Lung (tissue), 12 donors: ENCODE measurements around the gene STAG1. TPM values are rescaled to one million over a fixed set of nuclear protein-coding genes. Genes with fewer than 3 reads are reported as not detected.

Source experiments
- ATAC-seq: fragments of 200-7000 bp; cut with Tn5 transposase; one replicate; pipeline ENCODE4 v1.9.1; 2020; ENCODE audit warnings: moderate number of reproducible peaks; ENCODE audit not compliant: insufficient read depth, low FRiP score
- DNase-seq, 3 donors: peaks; one replicate each; pipeline ENCODE4 v3.0.0-alpha.2; 2013 to 2017
- H3K27ac ChIP-seq, 2 donors: one replicate each; pipeline ENCODE4 v1.5.1; 2013; ENCODE audit warnings: mild to moderate bottlenecking in 2 of 2, moderate library complexity in 2 of 2, control low read depth in 1 of 2, inconsistent platforms in 1 of 2, low read depth in 1 of 2, low read length in 1 of 2
- H3K27me3 ChIP-seq, 3 donors: one replicate each; pipeline ENCODE4 v1.5.1; 2013; ENCODE audit warnings: low read length in 2 of 3; ENCODE audit not compliant: control insufficient read depth in 3 of 3, insufficient read depth in 3 of 3
- H3K36me3 ChIP-seq, 4 donors: one replicate each; pipeline ENCODE4 v1.5.1; 2013; ENCODE audit warnings: low read length in 4 of 4, mild to moderate bottlenecking in 1 of 4, moderate library complexity in 1 of 4; ENCODE audit not compliant: control insufficient read depth in 4 of 4, insufficient read depth in 4 of 4
- H3K4me1 ChIP-seq, 5 donors: one replicate each; pipeline ENCODE4 v1.5.1; 2013; ENCODE audit warnings: low read length in 5 of 5, mild to moderate bottlenecking in 2 of 5, moderate library complexity in 1 of 5; ENCODE audit not compliant: control insufficient read depth in 5 of 5, insufficient read depth in 5 of 5
- H3K4me3 ChIP-seq: one replicate; pipeline ENCODE4 v1.5.1; 2013; ENCODE audit warnings: mild to moderate bottlenecking, control low read depth, moderate library complexity
- H3K9ac ChIP-seq, 2 donors: one replicate each; pipeline ENCODE4 v1.5.1; 2013; ENCODE audit warnings: low read length in 2 of 2, control low read depth in 1 of 2; ENCODE audit not compliant: insufficient read depth in 1 of 2
- H3K9me3 ChIP-seq, 4 donors: one replicate each; pipeline ENCODE4 v1.5.1; 2013; ENCODE audit warnings: low read length in 3 of 4, mild to moderate bottlenecking in 1 of 4, moderate library complexity in 1 of 4; ENCODE audit not compliant: control insufficient read depth in 4 of 4, insufficient read depth in 3 of 4
- CTCF ChIP-seq: IDR thresholded peaks from 2 replicates; pipeline ENCODE4 v1.5.1; 2012; ENCODE audit warnings: mild to moderate bottlenecking; ENCODE audit errors: control extremely low read depth, extremely low read depth
- WGBS, 2 donors: extraction: QIAGEN DNeasy Blood & Tissue Kit; methylation state at CpG; one replicate each; pipeline ENCODE4 v1.1.7; 2013; 5-methylcytosine and 5-hydroxymethylcytosine counted together
- polyA plus RNA-seq, 2 donors: library from polyadenylated mRNA; stranded (reverse); fragments of 200-250 nt; gene quantifications; one replicate each; pipeline ENCODE4 v1.2.1, GENCODE V29; 2013
- total RNA-seq, 2 donors: library from RNA; depleted of rRNA in 1 of 2; stranded (reverse); fragments of >200 nt in 1 of 2; gene quantifications; one replicate each; pipeline ENCODE4 v1.2.1, GENCODE V29; 2014 to 2021
- donor health status: control.
- donor health status: control.
- donor health status: Bipolar disorder and iron deficiency.
- donor health status: healthy.
- donor health status: DM: yes; HTN: yes; CAD: no.

Gene STAG1
- total and polyA plus RNA-seq, 4 donors, result 8.1 to 90.0 (median 20.5) TPM

GRCh38 chr3:136604961-136605360, 147.2 kb downstream of the STAG1 start:
- no peaks in the 10 kb centered on the region for H3K27me3 ChIP-seq
- no peak for TF ChIP-seq CTCF

GRCh38 chr3:136602818-136603217, 149.4 kb downstream of the STAG1 start:
- H3K9ac ChIP-seq, result no peak overlapping the region
- H3K36me3 ChIP-seq, result peaks cover 0 to 12% (median 7%) of the 10 kb centered on the region in 4 donors
- ATAC-seq, result no peak
- no peaks in the 10 kb centered on the region for H3K9me3 ChIP-seq
- no peak for DNase-seq
- H3K4me3 ChIP-seq, result no peak overlapping the region
- WGBS, 2 donors, result 93 to 94% methylated on average over 2 of the region's 2 CpGs
- H3K27me3 ChIP-seq, result no peaks in the 10 kb centered on the region
- no peak overlapping the region for H3K27ac ChIP-seq
- TF ChIP-seq CTCF, result no peak
- H3K4me1 ChIP-seq, result no peaks in the 10 kb centered on the region

More at GRCh38 chr3:136604961-136605360, 147.2 kb downstream of the STAG1 start:
- WGBS, 2 donors, result 47 to 75% methylated on average over 1 of the region's 1 CpG
- Histone ChIP-seq H3K27ac (no peak overlapping the region), H3K9me3 (no peaks in the 10 kb centered on the region), H3K9ac (no peak overlapping the region), H3K36me3 (peaks cover 2 to 15% (median 10%) of the 10 kb centered on the region in 4 donors), H3K4me3 (no peak overlapping the region), H3K4me1 (peaks cover 0 to 2% (median 0%) of the 10 kb centered on the region in 5 donors)
- ATAC-seq (no peak), DNase-seq (no peak)

- no peak for TF ChIP-seq CTCF
- no peak for ATAC-seq
- Histone ChIP-seq H3K27ac (no peak overlapping the region), H3K9ac (no peak overlapping the region), H3K36me3 (peaks cover 0 to 3% (median 0%) of the 10 kb centered on the region in 4 donors), H3K9me3 (no peaks in the 10 kb centered on the region), H3K4me1 (peaks cover 0 to 5% (median 0%) of the 10 kb centered on the region in 5 donors), H3K27me3 (no peaks in the 10 kb centered on the region), H3K4me3 (no peak overlapping the region)
- 39 to 47% methylated on average over 5 of the region's 5 CpGs for WGBS, 2 donors
- no peak for DNase-seq
Measured at GRCh38 chr3:136595913-136596697, 156.1 kb downstream of the STAG1 start.
